ENCODE measurements around the gene ZNF362.
"Not testable (repeated sequence)": the region's sequence is repeated elsewhere in the genome, so short reads cannot be mapped to it uniquely, and the experiment has no call there.

ZNF362 gene

DNA sequence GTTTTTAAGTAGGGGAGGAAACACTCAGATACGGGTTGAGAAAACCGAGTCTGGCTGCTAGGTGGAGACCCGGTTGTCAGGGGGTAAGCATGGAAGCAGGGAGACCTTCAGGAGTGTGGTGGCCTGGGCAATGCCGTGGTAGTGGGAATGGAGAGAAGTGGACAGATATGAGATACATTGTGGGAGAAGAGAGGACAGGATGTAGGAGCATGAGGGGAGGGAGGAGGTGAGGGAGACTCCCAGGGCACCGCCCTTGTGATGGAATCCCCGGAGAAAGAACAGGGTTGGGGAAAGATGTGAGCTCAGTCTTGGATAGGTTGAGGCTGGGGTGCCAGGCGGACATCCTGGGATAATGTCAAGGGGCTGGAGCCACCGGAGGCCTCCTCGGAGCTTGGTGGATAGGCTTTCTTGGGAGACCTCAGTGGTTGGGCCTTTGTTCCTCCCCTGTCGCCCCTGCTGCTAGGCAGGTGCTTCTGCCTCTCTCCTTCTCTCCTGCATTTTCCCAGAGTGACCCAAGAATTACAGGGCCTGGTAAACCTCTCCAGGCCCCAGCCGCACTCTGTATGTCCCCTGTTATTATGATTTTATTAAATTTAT, 21.3 kb downstream of the ZNF362 start:
- H3K27me3 ChIP-seq (ENCODE audit: control insufficient read depth, insufficient read depth, low read length), result no peaks in the 10 kb centered on the region
- H3K36me3 ChIP-seq (ENCODE audit: insufficient read depth, low read length), result peaks cover 18% of the 10 kb centered on the region
- no peak overlapping the region for H3K9ac ChIP-seq (ENCODE audit: low read depth, low read length)
- H3K4me1 ChIP-seq (ENCODE audit: control insufficient read depth, insufficient read depth, low read length), result no peaks in the 10 kb centered on the region
- no peak overlapping the region for H3K4me2 ChIP-seq (ENCODE audit: low read length)
- no peak overlapping the region for H3K4me3 ChIP-seq (ENCODE audit: low read length)
- H3K9me3 ChIP-seq (replicated peaks; ENCODE audit: low read length), result no peaks in the 10 kb centered on the region

DNA sequence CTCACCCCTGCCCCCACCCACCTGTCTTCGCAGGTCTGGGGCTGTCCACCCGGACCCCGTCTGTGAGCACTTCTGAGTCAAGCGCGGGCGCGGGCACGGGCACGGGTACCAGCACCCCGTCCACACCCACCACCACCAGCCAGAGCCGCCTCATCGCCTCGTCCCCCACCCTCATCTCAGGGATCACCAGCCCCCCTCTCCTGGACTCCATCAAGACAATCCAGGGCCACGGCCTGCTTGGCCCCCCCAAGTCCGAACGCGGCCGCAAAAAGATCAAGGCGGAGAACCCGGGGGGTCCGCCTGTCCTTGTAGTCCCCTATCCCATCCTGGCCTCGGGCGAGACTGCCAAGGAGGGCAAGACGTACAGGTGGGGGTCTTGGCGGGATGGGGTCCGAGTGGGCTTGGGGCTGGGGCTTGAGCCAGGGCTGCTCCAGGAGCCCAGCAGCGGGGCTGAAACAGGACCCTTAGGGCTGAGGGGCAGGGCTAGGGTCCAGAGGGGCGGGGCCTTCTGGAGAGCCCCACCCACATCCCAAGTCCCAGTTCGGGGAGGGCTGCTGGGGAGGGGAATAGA, 23.9 kb downstream of the ZNF362 start:
- no peak overlapping the region for H3K9ac ChIP-seq (ENCODE audit: low read depth, low read length)
- H3K4me2 ChIP-seq (ENCODE audit: low read length), result no peak overlapping the region
- no peaks in the 10 kb centered on the region for H3K4me1 ChIP-seq (ENCODE audit: control insufficient read depth, insufficient read depth, low read length)
- H3K36me3 ChIP-seq (ENCODE audit: insufficient read depth, low read length), result peaks cover 18% of the 10 kb centered on the region
- no peaks in the 10 kb centered on the region for H3K9me3 ChIP-seq (replicated peaks; ENCODE audit: low read length)
- no peaks in the 10 kb centered on the region for H3K27me3 ChIP-seq (ENCODE audit: control insufficient read depth, insufficient read depth, low read length)
- H3K4me3 ChIP-seq (ENCODE audit: low read length), result no peak overlapping the region

DNA sequence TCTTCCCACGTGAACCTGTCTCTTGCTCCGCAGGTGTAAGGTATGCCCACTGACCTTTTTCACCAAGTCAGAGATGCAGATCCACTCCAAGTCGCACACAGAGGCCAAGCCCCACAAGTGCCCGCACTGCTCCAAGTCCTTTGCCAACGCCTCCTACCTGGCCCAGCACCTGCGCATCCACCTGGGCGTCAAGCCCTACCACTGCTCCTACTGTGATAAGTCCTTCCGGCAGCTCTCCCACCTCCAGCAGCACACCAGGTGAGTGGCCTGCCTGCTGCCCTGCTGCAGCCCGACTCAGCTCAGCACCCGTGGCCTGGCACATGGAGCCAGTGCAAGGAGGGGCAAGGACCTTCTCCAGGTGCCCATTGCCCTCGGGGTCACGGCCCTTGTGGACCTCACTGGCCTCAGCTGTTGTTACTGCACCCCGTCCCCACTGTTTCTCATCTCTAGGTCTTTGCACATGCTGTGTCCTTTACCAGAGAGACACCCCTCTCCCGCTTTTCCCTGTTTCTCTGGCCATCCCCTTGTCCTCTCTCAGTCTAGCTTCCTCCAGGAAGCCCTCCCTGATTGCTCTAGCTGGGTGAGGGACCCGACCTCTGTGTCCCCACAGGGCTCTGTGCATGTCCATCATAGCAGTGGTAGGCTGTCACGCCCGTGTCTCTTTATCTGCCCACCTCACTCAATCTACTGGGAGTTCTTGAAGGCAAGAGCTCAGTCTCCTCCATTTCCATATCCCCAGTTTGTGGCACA, 25.4 kb downstream of the ZNF362 start:
- peaks cover 16% of the 10 kb centered on the region for H3K36me3 ChIP-seq (ENCODE audit: insufficient read depth, low read length)
- no peak overlapping the region for H3K4me3 ChIP-seq (ENCODE audit: low read length)
- no peaks in the 10 kb centered on the region for H3K27me3 ChIP-seq (ENCODE audit: control insufficient read depth, insufficient read depth, low read length)

DNA sequence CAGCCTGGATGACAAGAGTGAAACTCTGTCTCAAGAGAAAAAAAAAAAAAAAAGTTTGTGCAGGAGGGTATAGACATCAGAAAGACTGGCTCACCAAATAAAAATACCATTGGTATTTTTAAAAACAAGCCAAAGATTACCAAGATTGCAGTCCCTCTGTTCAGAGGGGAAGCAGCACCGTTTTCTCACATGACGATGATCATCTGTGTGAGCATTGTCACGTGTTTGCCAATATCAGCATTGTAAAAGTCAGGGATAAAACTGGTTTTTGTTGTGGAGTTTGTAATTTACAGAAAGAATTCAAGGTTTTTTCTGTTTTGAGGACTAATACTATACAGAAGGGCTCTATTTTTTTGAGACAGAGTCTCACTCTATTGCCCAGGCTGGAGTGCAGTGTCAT, 26.5 kb downstream of the ZNF362 start:
- no peak overlapping the region for H3K4me2 ChIP-seq (ENCODE audit: low read length)
- no peaks in the 10 kb centered on the region for H3K9me3 ChIP-seq (replicated peaks; ENCODE audit: low read length)
- no peak overlapping the region for H3K9ac ChIP-seq (ENCODE audit: low read depth, low read length)
- no peaks in the 10 kb centered on the region for H3K4me1 ChIP-seq (ENCODE audit: control insufficient read depth, insufficient read depth, low read length)
- H3K27me3 ChIP-seq (ENCODE audit: control insufficient read depth, insufficient read depth, low read length), result no peaks in the 10 kb centered on the region
- peaks cover 11% of the 10 kb centered on the region for H3K36me3 ChIP-seq (ENCODE audit: insufficient read depth, low read length)
- H3K4me3 ChIP-seq (ENCODE audit: low read length), result no peak overlapping the region

More for the DNA sequence above, 25.4 kb downstream of the ZNF362 start:
- H3K4me1 ChIP-seq (ENCODE audit: control insufficient read depth, insufficient read depth, low read length), result no peaks in the 10 kb centered on the region
- no peak overlapping the region for H3K9ac ChIP-seq (ENCODE audit: low read depth, low read length)
- H3K4me2 ChIP-seq (ENCODE audit: low read length), result no peak overlapping the region
- H3K9me3 ChIP-seq (replicated peaks; ENCODE audit: low read length), result no peaks in the 10 kb centered on the region

DNA sequence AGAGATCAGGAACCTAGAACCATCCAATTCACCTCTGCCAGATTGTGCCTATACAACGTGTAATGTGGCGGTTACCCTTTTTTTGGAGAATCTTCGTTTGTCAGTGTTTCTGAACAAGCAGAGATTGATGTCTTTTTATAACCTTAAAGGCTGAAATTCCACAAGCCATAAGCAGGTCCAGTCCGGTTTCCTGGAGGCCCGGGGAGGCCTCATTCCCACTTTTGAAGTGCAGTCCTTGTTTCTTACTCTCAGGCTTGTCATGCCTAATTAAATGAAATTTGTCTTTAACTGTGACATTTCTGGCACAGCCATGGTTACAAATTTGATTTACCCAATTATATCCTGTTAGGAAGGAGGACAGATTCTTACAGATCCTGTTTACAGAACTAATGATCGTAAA, 27.8 kb downstream of the ZNF362 start:
- no peaks in the 10 kb centered on the region for H3K4me1 ChIP-seq (ENCODE audit: control insufficient read depth, insufficient read depth, low read length)
- peaks cover 7% of the 10 kb centered on the region for H3K36me3 ChIP-seq (ENCODE audit: insufficient read depth, low read length)

DNA sequence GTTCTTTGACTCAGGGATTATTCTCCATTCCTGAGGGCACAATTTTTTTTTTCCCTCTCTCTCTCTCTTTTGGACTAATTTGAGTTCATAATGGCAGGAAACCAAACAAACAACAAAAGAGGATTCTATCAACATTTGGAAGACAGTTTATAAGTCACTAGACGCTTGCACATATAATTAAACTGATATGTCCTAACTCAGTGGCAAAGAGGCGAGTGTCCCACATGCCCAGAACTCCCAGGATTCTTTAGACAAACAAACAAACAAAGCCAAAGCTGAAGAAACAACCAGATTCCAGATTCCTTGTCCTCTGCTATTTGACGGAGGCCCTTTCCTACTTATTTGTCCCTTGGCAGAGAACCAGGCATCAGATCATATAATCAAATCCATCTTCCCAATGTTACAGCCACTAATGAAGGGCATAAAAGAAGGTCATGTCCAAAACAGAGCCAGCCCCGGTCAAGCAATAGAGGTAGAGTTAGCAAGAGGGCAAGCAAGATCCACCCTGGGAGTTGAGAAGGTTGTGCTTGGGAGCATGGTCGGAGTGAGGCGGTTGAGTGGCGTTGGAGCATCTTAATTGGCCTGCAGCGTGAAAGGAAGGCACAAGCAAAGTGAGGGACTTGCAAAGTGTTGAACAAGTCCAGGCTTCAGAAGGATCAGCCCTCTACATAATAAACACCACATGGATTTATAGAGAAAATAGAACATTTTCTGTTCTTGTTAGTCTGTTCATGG, 30.3 kb downstream of the ZNF362 start:
- Histone ChIP-seq H3K36me3 (ENCODE audit: insufficient read depth, low read length) (peaks cover 4% of the 10 kb centered on the region), H3K4me3 (ENCODE audit: low read length) (no peak overlapping the region)

More for the DNA sequence above, 27.8 kb downstream of the ZNF362 start:
- H3K27me3 ChIP-seq (ENCODE audit: control insufficient read depth, insufficient read depth, low read length), result no peaks in the 10 kb centered on the region
- no peak overlapping the region for H3K4me3 ChIP-seq (ENCODE audit: low read length)
- H3K9ac ChIP-seq (ENCODE audit: low read depth, low read length), result no peak overlapping the region
- no peaks in the 10 kb centered on the region for H3K9me3 ChIP-seq (replicated peaks; ENCODE audit: low read length)
- no peak overlapping the region for H3K4me2 ChIP-seq (ENCODE audit: low read length)

DNA sequence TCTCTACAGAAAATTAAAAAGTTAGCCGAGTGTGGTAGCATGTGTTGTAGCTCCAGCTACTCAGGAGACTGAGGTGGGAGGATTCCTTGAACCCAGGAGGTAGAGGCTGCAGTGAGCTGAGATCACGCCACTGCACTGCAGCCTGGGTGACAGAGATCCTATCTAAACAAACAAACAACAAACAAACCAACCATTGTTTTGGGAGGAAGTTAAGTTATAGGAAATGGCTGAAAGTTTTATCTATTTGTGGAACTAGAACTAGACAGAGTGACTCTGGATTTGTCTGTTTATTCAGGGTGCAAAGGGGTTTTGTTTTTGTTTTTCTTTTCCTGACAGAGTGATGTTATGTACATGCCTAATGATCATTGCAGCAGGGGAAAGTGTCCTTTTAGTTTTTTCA, 31.0 kb downstream of the ZNF362 start:
- Histone ChIP-seq H3K4me1 (ENCODE audit: control insufficient read depth, insufficient read depth, low read length) (no peaks in the 10 kb centered on the region), H3K9ac (ENCODE audit: low read depth, low read length) (no peak overlapping the region), H3K9me3 (replicated peaks; ENCODE audit: low read length) (no peaks in the 10 kb centered on the region), H3K36me3 (ENCODE audit: insufficient read depth, low read length) (no peaks in the 10 kb centered on the region), H3K4me2 (ENCODE audit: low read length) (no peak overlapping the region), H3K27me3 (ENCODE audit: control insufficient read depth, insufficient read depth, low read length) (no peaks in the 10 kb centered on the region), H3K4me3 (ENCODE audit: low read length) (no peak overlapping the region)

More for the DNA sequence above, 30.3 kb downstream of the ZNF362 start:
- H3K9me3 ChIP-seq (replicated peaks; ENCODE audit: low read length), result no peaks in the 10 kb centered on the region
- H3K27me3 ChIP-seq (ENCODE audit: control insufficient read depth, insufficient read depth, low read length), result no peaks in the 10 kb centered on the region
- H3K4me2 ChIP-seq (ENCODE audit: low read length), result no peak overlapping the region
- no peaks in the 10 kb centered on the region for H3K4me1 ChIP-seq (ENCODE audit: control insufficient read depth, insufficient read depth, low read length)
- H3K9ac ChIP-seq (ENCODE audit: low read depth, low read length), result no peak overlapping the region

DNA sequence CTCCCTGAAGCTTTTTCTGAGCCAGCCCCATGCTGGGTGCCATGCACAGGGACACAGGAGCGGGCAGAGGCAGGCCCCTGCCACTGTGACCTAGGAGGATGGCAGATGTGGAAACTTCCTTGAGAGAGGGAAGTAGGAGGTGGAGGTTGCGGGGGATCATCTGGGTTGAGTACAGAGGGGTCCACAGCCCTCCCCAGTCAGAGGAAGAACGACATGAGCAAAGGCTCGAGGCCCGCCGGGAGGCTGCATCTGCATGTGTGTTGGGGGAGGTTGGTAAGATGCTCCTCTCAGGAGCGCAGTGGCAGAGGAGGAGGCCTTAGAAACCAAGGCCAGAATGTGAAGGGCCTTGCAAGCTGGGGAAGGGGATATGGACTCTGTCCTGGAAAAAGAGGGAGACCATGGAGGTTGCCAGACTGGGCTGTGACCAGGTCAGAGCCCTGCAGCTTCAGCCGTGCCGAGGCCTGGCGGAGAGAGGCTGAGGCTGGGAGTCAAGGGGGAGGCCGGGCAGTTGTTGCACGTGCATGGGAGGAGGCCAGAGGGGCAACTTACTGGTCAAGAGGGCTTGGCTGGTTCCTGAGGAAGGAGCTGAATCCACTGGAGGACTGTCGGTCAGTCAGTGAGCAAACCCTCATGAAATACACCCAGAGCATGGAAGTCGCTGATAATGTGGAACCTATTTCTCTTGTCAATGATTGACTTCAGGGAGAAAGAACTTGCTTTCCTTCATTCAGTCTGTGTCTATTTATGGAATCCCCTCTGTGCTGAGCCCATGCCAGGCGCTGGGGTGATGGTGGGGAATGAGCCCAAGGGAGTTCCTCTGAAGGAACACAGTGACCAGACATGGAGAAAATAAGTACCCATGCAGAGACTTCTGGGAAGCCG, 32.9 kb downstream of the ZNF362 start:
- Histone ChIP-seq H3K36me3 (ENCODE audit: insufficient read depth, low read length) (peaks cover under 1% of the 10 kb centered on the region), H3K9me3 (replicated peaks; ENCODE audit: low read length) (no peaks in the 10 kb centered on the region), H3K27me3 (ENCODE audit: control insufficient read depth, insufficient read depth, low read length) (no peaks in the 10 kb centered on the region), H3K4me2 (ENCODE audit: low read length) (no peak overlapping the region), H3K9ac (ENCODE audit: low read depth, low read length) (no peak overlapping the region), H3K4me1 (ENCODE audit: control insufficient read depth, insufficient read depth, low read length) (no peaks in the 10 kb centered on the region), H3K4me3 (ENCODE audit: low read length) (no peak overlapping the region)

DNA sequence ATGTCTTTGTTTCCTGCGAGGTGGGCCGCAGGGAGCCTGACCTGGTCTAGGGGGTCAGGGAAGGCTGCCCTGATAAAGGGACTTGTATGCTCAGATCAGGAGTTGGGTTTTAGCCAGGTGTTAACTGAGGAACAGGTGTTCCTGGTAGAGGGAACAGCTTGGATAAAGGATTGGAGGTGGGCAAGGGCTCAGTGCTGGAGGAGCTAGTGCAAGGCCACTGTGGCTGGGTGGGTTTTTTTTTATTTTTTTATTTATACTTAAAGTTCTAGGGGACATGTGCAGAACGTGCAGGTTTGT, 33.5 kb downstream of the ZNF362 start:
- H3K36me3 ChIP-seq (ENCODE audit: insufficient read depth, low read length), result peaks cover 3% of the 10 kb centered on the region
- H3K4me2 ChIP-seq (ENCODE audit: low read length), result no peak overlapping the region
- H3K4me1 ChIP-seq (ENCODE audit: control insufficient read depth, insufficient read depth, low read length), result no peaks in the 10 kb centered on the region
- no peaks in the 10 kb centered on the region for H3K27me3 ChIP-seq (ENCODE audit: control insufficient read depth, insufficient read depth, low read length)
- no peak overlapping the region for H3K4me3 ChIP-seq (ENCODE audit: low read length)
- no peak overlapping the region for H3K9ac ChIP-seq (ENCODE audit: low read depth, low read length)
- H3K9me3 ChIP-seq (replicated peaks; ENCODE audit: low read length), result no peaks in the 10 kb centered on the region

DNA sequence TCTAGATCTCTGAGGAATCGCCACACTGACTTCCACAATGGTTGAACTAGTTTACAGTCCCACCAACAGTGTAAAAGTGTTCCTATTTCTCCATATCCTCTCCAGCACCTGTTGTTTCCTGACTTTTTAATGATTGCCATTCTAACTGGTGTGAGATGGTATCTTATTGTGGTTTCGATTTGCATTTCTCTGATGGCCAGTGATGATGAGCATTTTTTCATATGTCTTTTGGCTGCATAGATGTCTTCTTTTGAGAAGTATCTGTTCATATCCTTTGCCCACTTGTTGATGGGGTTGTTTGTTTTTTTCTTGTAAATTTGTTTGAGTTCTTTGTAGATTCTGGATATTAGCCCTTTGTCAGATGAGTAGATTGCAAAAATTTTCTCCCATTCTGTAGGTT, 34.3 kb downstream of the ZNF362 start:
- H3K4me1 ChIP-seq (ENCODE audit: control insufficient read depth, insufficient read depth, low read length); H3K4me3 ChIP-seq (ENCODE audit: low read length); H3K9me3 ChIP-seq (replicated peaks; ENCODE audit: low read length); H3K9ac ChIP-seq (ENCODE audit: low read depth, low read length); H3K4me2 ChIP-seq (ENCODE audit: low read length); H3K36me3 ChIP-seq (ENCODE audit: insufficient read depth, low read length); H3K27me3 ChIP-seq (ENCODE audit: control insufficient read depth, insufficient read depth, low read length): not testable (repeated sequence)

Data from skeletal muscle satellite cell (primary cell).